ENCODE results near the gene PRDM16. TPM values are rescaled to one million over a fixed set of nuclear protein-coding genes. Genes with fewer than 3 reads are reported as not detected.
A peak's percentile ranks its signal among the peaks of the same experiment; 100 is the strongest.

Gene PRDM16
- total and polyA plus RNA-seq, 2 of the 13 experiments (the other 11 are each of a cell fraction or from before 2014, with no cell fraction given), result 0.15 to 0.81 TPM

DNA sequence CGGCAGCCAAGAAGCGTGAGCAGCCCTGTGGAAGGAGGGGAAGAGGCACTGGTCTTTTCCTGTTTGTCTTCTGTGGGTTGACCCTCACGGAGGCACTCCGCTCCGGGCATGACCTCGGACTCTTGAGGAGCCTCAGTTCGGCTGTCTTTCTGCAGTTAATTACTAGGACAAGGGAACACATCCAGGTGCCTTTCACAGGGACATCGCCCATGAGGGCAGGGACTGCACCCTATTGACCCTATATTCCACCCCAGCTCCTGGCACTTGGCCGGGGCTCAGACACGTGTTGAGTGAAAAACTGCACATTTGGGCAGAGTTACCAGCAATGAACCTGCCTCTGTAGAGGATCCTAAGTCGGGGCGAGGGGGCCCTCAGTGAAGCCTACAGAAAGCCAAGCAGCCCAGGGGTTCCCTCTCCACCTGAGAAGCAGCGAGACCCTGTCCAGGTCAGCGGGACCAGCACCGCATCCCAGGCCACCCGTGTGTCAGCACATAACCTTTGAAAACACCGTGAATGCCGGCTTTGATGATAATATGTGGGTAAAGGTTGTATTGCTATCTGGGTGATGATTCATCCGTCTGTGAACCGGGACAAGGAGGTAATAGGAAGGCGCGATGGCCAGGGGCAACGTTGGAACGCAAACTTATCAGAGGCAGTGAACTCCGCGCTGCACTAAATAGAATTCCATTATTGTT, 224.0 kb downstream of the PRDM16 start (continued):
- TF ChIP-seq RARA (CRISPR knock-in tag; IDR thresholded peaks at IDR 0.05) (peak; percentile 97), ZMYM4 (CRISPR knock-in tag; IDR thresholded peaks at IDR 0.05) (no peak), TEAD3 (CRISPR knock-in tag; optimal IDR thresholded peaks at IDR 0.05; ENCODE audit: borderline replicate concordance) (peak; percentile 86), IRX3 (CRISPR knock-in tag; IDR thresholded peaks at IDR 0.05; ENCODE audit: borderline replicate concordance, low read depth) (no peak), ZNF382 (CRISPR knock-in tag; IDR thresholded peaks at IDR 0.05; ENCODE audit: borderline replicate concordance) (no peak)
- TF ChIP-seq, protein P1, sequence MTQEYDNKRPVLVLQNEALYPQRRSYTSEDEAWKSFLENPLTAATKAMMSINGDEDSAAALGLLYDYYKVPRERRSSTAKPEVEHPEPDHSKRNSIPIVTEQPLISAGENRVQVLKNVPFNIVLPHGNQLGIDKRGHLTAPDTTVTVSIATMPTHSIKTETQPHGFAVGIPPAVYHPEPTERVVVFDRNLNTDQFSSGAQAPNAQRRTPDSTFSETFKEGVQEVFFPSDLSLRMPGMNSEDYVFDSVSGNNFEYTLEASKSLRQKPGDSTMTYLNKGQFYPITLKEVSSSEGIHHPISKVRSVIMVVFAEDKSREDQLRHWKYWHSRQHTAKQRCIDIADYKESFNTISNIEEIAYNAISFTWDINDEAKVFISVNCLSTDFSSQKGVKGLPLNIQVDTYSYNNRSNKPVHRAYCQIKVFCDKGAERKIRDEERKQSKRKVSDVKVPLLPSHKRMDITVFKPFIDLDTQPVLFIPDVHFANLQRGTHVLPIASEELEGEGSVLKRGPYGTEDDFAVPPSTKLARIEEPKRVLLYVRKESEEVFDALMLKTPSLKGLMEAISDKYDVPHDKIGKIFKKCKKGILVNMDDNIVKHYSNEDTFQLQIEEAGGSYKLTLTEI (CRISPR knock-in tag; conservative IDR thresholded peaks at IDR 0.05), result no peak

DNA sequence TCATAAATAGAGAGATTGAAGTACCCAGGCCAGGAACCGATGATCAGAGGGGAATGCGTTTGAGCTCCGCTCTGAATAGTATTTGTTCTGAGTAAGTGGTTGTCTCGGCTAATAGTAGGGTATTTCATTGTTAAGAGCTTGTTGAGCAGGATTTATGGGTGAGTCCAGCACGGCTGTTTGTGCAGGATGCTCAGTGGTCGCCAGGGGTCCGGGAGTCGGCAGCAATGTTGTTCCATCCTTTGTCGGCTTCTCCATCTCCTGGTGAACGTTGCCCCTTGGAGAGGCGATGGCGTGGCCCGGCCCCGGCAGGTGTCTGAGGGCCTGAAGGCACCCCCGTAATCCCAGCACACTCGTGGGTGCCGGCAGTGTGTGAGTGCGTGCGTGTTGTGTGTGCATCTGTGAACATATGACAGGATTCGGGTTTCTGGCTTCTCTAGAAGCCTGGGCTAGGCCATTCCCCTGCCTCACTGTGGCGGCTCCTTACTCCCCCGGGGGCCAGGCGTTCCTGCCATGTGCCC, 224.6 kb downstream of the PRDM16 start:
- ATAC-seq, result peak; percentile 63
- intact Hi-C loops (cut with micrococcal nuclease; ENCODE audit: unreplicated experiment) (loop anchor here (1.0 to 2.0 kb wide), 3 partner anchors 27 to 75 kb away; no protein-coding TSS in a partner anchor), in situ Hi-C loops (cut with HindIII; ENCODE audit: extremely low pct_ligation_motif_present, low pct_unique_long_range_greater_than_20kb) (loop anchor here (25.0 kb wide), 1 partner anchor 231 kb away; the partner anchor contains the start of gene PRDM16)
- Histone ChIP-seq H3K4me3 (replicated peaks in 1 of 3; ENCODE audit: insufficient read depth in 1 of 3, low read depth in 2 of 3, low read length in 3 of 3) (peak overlapping the region; percentile 12 to 63 (median 51); a peak in 5 of 6 replicates), H3K4me2 (ENCODE audit: low read depth, low read length) (peak overlapping the region; percentile 90), H3K27me3 (ENCODE audit: control insufficient read depth in 1 of 2, insufficient read depth in 2 of 2, low read length in 2 of 2) (no peaks in the 10 kb centered on the region), H3K9me3 (ENCODE audit: low read length) (no peaks in the 10 kb centered on the region), H3K36me3 (replicated peaks in 1 of 2; ENCODE audit: control insufficient read depth in 1 of 2, insufficient read depth in 2 of 2, low read length in 2 of 2) (no peaks in the 10 kb centered on the region), H2AFZ (ENCODE audit: low read length) (no peak overlapping the region), H3K9ac (ENCODE audit: insufficient read depth, low read depth, low read length) (peak overlapping the region; percentile 66), H3K79me2 (ENCODE audit: insufficient read depth, low read length) (no peaks in the 10 kb centered on the region), H4K20me1 (ENCODE audit: insufficient read depth, low read length) (no peaks in the 10 kb centered on the region), H3K4me1 (ENCODE audit: insufficient read depth, low read length) (peaks cover 74% of the 10 kb centered on the region), H3K27ac (ENCODE audit: extremely low read length, insufficient read depth, low read length) (peak overlapping the region; percentile 68)
- no peak for DNase-seq (ENCODE audit: low spot score)
- BruUV-seq (replicated peaks), result no TSS peak
- FAIRE-seq, result no peak
- CTCF ChIA-PET (ENCODE audit: low intra/inter-chr PET ratio, low total read pairs), result interaction anchor here (0.8 to 1.6 kb wide), 2 partner anchors 55 to 116 kb away, joined by 3 to 6 read pairs; no protein-coding TSS in a partner anchor
- 9% methylated on average over 11 of the region's 23 CpGs for WGBS (ENCODE audit: low lambda C conversion rate)
- POLR2A ChIA-PET, result interaction anchor here (0.6 to 3.0 kb wide), 7 partner anchors 20 to 72 kb away, joined by 3 to 29 read pairs (median 4); no protein-coding TSS in a partner anchor
- peak; percentile 52; the same call in 1 of the 2 replicates for TF ChIP-seq ZNF430 (CRISPR knock-in tag; IDR thresholded peaks at IDR 0.05)
- TF ChIP-seq TOPORS (CRISPR knock-in tag; IDR thresholded peaks at IDR 0.05), result no peak
- no peak for TF ChIP-seq SOX5 (CRISPR knock-in tag; IDR thresholded peaks at IDR 0.05; ENCODE audit: borderline replicate concordance)
- TF ChIP-seq, protein P2, sequence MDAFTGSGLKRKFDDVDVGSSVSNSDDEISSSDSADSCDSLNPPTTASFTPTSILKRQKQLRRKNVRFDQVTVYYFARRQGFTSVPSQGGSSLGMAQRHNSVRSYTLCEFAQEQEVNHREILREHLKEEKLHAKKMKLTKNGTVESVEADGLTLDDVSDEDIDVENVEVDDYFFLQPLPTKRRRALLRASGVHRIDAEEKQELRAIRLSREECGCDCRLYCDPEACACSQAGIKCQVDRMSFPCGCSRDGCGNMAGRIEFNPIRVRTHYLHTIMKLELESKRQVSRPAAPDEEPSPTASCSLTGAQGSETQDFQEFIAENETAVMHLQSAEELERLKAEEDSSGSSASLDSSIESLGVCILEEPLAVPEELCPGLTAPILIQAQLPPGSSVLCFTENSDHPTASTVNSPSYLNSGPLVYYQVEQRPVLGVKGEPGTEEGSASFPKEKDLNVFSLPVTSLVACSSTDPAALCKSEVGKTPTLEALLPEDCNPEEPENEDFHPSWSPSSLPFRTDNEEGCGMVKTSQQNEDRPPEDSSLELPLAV (CRISPR knock-in tag; conservative IDR thresholded peaks at IDR 0.05; ENCODE audit: low read depth), result no peak
- TF ChIP-seq, protein P3, sequence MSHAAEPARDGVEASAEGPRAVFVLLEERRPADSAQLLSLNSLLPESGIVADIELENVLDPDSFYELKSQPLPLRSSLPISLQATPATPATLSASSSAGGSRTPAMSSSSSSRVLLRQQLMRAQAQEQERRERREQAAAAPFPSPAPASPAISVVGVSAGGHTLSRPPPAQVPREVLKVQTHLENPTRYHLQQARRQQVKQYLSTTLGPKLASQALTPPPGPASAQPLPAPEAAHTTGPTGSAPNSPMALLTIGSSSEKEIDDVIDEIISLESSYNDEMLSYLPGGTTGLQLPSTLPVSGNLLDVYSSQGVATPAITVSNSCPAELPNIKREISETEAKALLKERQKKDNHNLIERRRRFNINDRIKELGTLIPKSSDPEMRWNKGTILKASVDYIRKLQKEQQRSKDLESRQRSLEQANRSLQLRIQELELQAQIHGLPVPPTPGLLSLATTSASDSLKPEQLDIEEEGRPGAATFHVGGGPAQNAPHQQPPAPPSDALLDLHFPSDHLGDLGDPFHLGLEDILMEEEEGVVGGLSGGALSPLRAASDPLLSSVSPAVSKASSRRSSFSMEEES (CRISPR knock-in tag; IDR thresholded peaks at IDR 0.05), result 0 out of 2 replicates have a peak, but pooled peaks have one; percentile 11
- TF ChIP-seq, protein P4, sequence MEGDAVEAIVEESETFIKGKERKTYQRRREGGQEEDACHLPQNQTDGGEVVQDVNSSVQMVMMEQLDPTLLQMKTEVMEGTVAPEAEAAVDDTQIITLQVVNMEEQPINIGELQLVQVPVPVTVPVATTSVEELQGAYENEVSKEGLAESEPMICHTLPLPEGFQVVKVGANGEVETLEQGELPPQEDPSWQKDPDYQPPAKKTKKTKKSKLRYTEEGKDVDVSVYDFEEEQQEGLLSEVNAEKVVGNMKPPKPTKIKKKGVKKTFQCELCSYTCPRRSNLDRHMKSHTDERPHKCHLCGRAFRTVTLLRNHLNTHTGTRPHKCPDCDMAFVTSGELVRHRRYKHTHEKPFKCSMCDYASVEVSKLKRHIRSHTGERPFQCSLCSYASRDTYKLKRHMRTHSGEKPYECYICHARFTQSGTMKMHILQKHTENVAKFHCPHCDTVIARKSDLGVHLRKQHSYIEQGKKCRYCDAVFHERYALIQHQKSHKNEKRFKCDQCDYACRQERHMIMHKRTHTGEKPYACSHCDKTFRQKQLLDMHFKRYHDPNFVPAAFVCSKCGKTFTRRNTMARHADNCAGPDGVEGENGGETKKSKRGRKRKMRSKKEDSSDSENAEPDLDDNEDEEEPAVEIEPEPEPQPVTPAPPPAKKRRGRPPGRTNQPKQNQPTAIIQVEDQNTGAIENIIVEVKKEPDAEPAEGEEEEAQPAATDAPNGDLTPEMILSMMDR (CRISPR knock-in tag; IDR thresholded peaks at IDR 0.05), result peak; percentile 32; the same call in 1 of the 2 replicates
- peak; percentile 34; the same call in 1 of the 2 replicates for TF ChIP-seq RBFOX2 (IDR thresholded peaks at IDR 0.05; ENCODE audit: low read depth, low read length)
- TF ChIP-seq ZNF703 (CRISPR knock-in tag; IDR thresholded peaks at IDR 0.05; ENCODE audit: borderline replicate concordance), result no peak
- TF ChIP-seq ZNF451 (CRISPR knock-in tag; IDR thresholded peaks at IDR 0.05), result no peak
